Cortex of kidney (tissue), 1 donor: ENCODE results near the gene VAV1.

Experiments used
- DNase-seq: peaks from one replicate; lab custom pipeline; 2025; lab: John Stamatoyannopoulos, UW

Gene VAV1

GRCh38 chr19:6772028-6772865, at the start of gene VAV1:
Gene VAV1 (plus strand): TSS chr19:6772708. CDS start chr19:6772808, 100 bp downstream.
- no peak for DNase-seq

- DNase-seq, result no peak
These were observed 49.3 kb upstream of the VAV1 start for GRCh38 chr19:6723108-6723618.

GRCh38 chr19:6723738-6724137, 48.8 kb upstream of the VAV1 start:
- DNase-seq, result no peak

- no peak for DNase-seq
These were observed 47.6 kb upstream of the VAV1 start for GRCh38 chr19:6724631-6725492.

- no peak for DNase-seq
These were observed 46.8 kb upstream of the VAV1 start for GRCh38 chr19:6725513-6726231.

- no peak for DNase-seq
These were observed 44.2 kb upstream of the VAV1 start for GRCh38 chr19:6728346-6728745.

GRCh38 chr19:6729573-6730152, 42.8 kb upstream of the VAV1 start:
- DNase-seq, result no peak

GRCh38 chr19:6730153-6730804, 42.2 kb upstream of the VAV1 start:
- DNase-seq, result no peak

GRCh38 chr19:6730941-6731670, 41.4 kb upstream of the VAV1 start:
- DNase-seq, result no peak

- no peak for DNase-seq
These were observed 40.7 kb upstream of the VAV1 start for GRCh38 chr19:6731822-6732221.

- DNase-seq, result no peak
These were observed 39.6 kb upstream of the VAV1 start for GRCh38 chr19:6732803-6733337.

- no peak for DNase-seq
These were observed 39.0 kb upstream of the VAV1 start for GRCh38 chr19:6733338-6734095.

- no peak for DNase-seq
These were observed 38.3 kb upstream of the VAV1 start for GRCh38 chr19:6734096-6734696.

GRCh38 chr19:6735181-6735911, 37.2 kb upstream of the VAV1 start:
- DNase-seq, result no peak

GRCh38 chr19:6736169-6736916, 36.2 kb upstream of the VAV1 start:
- DNase-seq, result no peak

GRCh38 chr19:6736917-6737283, 35.6 kb upstream of the VAV1 start:
- no peak for DNase-seq

GRCh38 chr19:6737284-6737872, 35.1 kb upstream of the VAV1 start, which contains the start of gene GPR108:
Gene GPR108 (minus strand): TSS chr19:6737580. CDS start chr19:6737576, 4 bp downstream.
- peak; percentile 96 for DNase-seq
